Neural cell (in vitro differentiated cells): ENCODE data around the gene PLXNA2. TPM values are rescaled to one million over a fixed set of nuclear protein-coding genes. Genes with fewer than 3 reads are reported as not detected.
A peak's percentile ranks its signal among the peaks of the same experiment; 100 is the strongest.

ENCODE experiments used
- H2AFZ ChIP-seq: fragments of 200-600, 300-800 bp; sonication (generic), shearing (Covaris generic); 2 replicates; pipeline ENCODE4 v1.6.0; 2014; ENCODE audit warnings: low read depth, mild to moderate bottlenecking, antibody characterized with exemption, low read length, moderate library complexity
- H3F3A ChIP-seq: fragments of 200-600 bp; shearing (Covaris generic); 2 replicates; pipeline ENCODE4 v1.6.1; 2016; ENCODE audit warnings: mild to moderate bottlenecking, moderate library complexity, mixed read lengths, antibody characterized with exemption, low read length; ENCODE audit not compliant: insufficient read depth, poor library complexity, severe bottlenecking
- H3K27ac ChIP-seq: fragments of 200-600, 300-800 bp; sonication (generic), shearing (Covaris generic); 2 replicates; pipeline ENCODE4 v1.5.1; 2014; ENCODE audit warnings: mild to moderate bottlenecking, low read length, moderate library complexity
- H3K27me3 ChIP-seq: fragments of 300-800, 200-600 bp; sonication (generic), shearing (Covaris generic); 2 replicates; pipeline ENCODE4 v1.6.0; 2014; ENCODE audit warnings: mild to moderate bottlenecking, low read depth, low read length, moderate library complexity; ENCODE audit not compliant: insufficient read depth
- H3K36me3 ChIP-seq: fragments of 300-800, 200-600 bp; sonication (generic), shearing (Covaris generic); 2 replicates; pipeline ENCODE4 v1.5.1; 2014; ENCODE audit warnings: mild to moderate bottlenecking, antibody characterized with exemption, low read length, moderate library complexity; ENCODE audit not compliant: insufficient read depth
- H3K4me2 ChIP-seq: fragments of 300-800, 200-600 bp; sonication (generic), shearing (Covaris generic); 2 replicates; pipeline ENCODE4 v1.6.0; 2014; ENCODE audit warnings: mild to moderate bottlenecking, low read length
- H3K4me3 ChIP-seq: fragments of 300-800, 200-600 bp; sonication (generic), shearing (Covaris generic); 2 replicates; pipeline ENCODE4 v1.5.1; 2014; ENCODE audit warnings: mild to moderate bottlenecking, low read length, moderate library complexity
- H3K79me2 ChIP-seq: fragments of 200-600 bp; shearing (Covaris generic); replicated peaks from 2 replicates; pipeline ENCODE4 v1.6.0; 2014; ENCODE audit warnings: mild to moderate bottlenecking, low read length, moderate library complexity; ENCODE audit not compliant: insufficient read depth
- H3K9ac ChIP-seq: fragments of 300-800, 200-600 bp; sonication (generic), shearing (Covaris generic); 2 replicates; pipeline ENCODE4 v1.6.1; 2016; ENCODE audit warnings: mild to moderate bottlenecking, low read length, mixed read lengths
- H3K9me2 ChIP-seq: fragments of 200-600 bp; shearing (Covaris generic); 2 replicates; pipeline ENCODE4 v1.6.1; 2016; ENCODE audit warnings: mild to moderate bottlenecking, low read length, mixed read lengths; ENCODE audit not compliant: insufficient read depth
- H3K9me3 ChIP-seq: fragments of 200-600, 300-800 bp; sonication (generic), shearing (Covaris generic); 2 replicates; pipeline ENCODE4 v1.6.1; 2016; ENCODE audit warnings: mild to moderate bottlenecking, mixed run types, low read length, moderate library complexity, mixed read lengths
- H4K20me1 ChIP-seq: fragments of 200-600 bp; shearing (Covaris generic); 2 replicates; pipeline ENCODE4 v1.6.1; 2016; ENCODE audit warnings: mild to moderate bottlenecking, mixed run types; ENCODE audit not compliant: insufficient read depth
- EP300 ChIP-seq: fragments of 450-650 bp; conservative IDR thresholded peaks from 2 replicates; pipeline ENCODE4 v1.6.1; 2014; ENCODE audit warnings: antibody characterized with exemption, mild to moderate bottlenecking, moderate library complexity; ENCODE audit not compliant: poor library complexity, severe bottlenecking
- EZH2 ChIP-seq: fragments of 200-600, 300-800 bp; shearing (Covaris generic), sonication (generic); IDR thresholded peaks from 2 replicates; pipeline ENCODE4 v1.6.1; 2014; ENCODE audit warnings: antibody characterized with exemption, low read length, borderline replicate concordance, mild to moderate bottlenecking; ENCODE audit not compliant: insufficient read depth, poor library complexity, severe bottlenecking
- MXI1 ChIP-seq: fragments of 450-650 bp; conservative IDR thresholded peaks from 2 replicates; pipeline ENCODE4 v1.6.1; 2014; ENCODE audit warnings: antibody characterized with exemption, mild to moderate bottlenecking; ENCODE audit not compliant: poor library complexity, severe bottlenecking
- POLR2AphosphoS5 ChIP-seq: IDR thresholded peaks from 2 replicates; pipeline ENCODE4 v1.6.1; 2012
- RAD21 ChIP-seq: fragments of 450-650 bp; conservative IDR thresholded peaks from 2 replicates; pipeline ENCODE4 v1.6.1; 2014; ENCODE audit warnings: antibody characterized with exemption, mild to moderate bottlenecking, moderate library complexity
- REST ChIP-seq: IDR thresholded peaks from 2 replicates; pipeline ENCODE4 v1.6.1; 2012; ENCODE audit warnings: borderline replicate concordance
- SMC3 ChIP-seq: fragments of 450-650 bp; conservative IDR thresholded peaks from 2 replicates; pipeline ENCODE4 v1.6.1; 2014; ENCODE audit warnings: antibody characterized with exemption, mild to moderate bottlenecking, moderate library complexity; ENCODE audit not compliant: poor library complexity
- TAF1 ChIP-seq: IDR thresholded peaks from 2 replicates; pipeline ENCODE4 v1.6.1; 2012; ENCODE audit warnings: low read depth
- polyA plus RNA-seq: library from polyadenylated mRNA; depleted of rRNA; stranded (reverse); fragments of >200 nt; gene quantifications from 2 replicates; pipeline ENCODE4 v1.2.3, GENCODE V29; 2014
- TF ChIP-seq, protein P1 (sequence below): fragments of 450-650 bp; IDR thresholded peaks from 2 replicates; pipeline ENCODE4 v1.5.1; 2014; ENCODE audit warnings: antibody characterized with exemption, mild to moderate bottlenecking, moderate library complexity; ENCODE audit not compliant: poor library complexity, severe bottlenecking

PLXNA2 gene
- polyA plus RNA-seq, 1 donor from 2014 or later, result 30.6 TPM

GRCh38 chr1:208233978-208234377 lies 10.2 kb downstream of the PLXNA2 start:
- no peaks in the 10 kb centered on the region for H3K9me2 ChIP-seq
- H3F3A ChIP-seq, result no peaks in the 10 kb centered on the region
- peaks cover 96% of the 10 kb centered on the region for H3K79me2 ChIP-seq
- peaks cover 23% of the 10 kb centered on the region for H4K20me1 ChIP-seq
- H3K4me3 ChIP-seq, result peak overlapping the region; percentile 49
- H3K9ac ChIP-seq, result peak overlapping the region; percentile 36
- H3K4me2 ChIP-seq, result no peak overlapping the region
- peaks cover 5% of the 10 kb centered on the region for H3K36me3 ChIP-seq
- no peaks in the 10 kb centered on the region for H3K27me3 ChIP-seq
- H3K9me3 ChIP-seq, result no peaks in the 10 kb centered on the region
- TF ChIP-seq MXI1 (no peak), EZH2 (no peak), SMC3 (no peak), REST (no peak), RAD21 (no peak), EP300 (no peak), POLR2AphosphoS5 (no peak), TAF1 (no peak)
- TF ChIP-seq, protein P1, sequence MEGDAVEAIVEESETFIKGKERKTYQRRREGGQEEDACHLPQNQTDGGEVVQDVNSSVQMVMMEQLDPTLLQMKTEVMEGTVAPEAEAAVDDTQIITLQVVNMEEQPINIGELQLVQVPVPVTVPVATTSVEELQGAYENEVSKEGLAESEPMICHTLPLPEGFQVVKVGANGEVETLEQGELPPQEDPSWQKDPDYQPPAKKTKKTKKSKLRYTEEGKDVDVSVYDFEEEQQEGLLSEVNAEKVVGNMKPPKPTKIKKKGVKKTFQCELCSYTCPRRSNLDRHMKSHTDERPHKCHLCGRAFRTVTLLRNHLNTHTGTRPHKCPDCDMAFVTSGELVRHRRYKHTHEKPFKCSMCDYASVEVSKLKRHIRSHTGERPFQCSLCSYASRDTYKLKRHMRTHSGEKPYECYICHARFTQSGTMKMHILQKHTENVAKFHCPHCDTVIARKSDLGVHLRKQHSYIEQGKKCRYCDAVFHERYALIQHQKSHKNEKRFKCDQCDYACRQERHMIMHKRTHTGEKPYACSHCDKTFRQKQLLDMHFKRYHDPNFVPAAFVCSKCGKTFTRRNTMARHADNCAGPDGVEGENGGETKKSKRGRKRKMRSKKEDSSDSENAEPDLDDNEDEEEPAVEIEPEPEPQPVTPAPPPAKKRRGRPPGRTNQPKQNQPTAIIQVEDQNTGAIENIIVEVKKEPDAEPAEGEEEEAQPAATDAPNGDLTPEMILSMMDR, result no peak
- peak overlapping the region; percentile 53 for H3K27ac ChIP-seq
- H2AFZ ChIP-seq, result no peak overlapping the region

- H3K79me2 ChIP-seq, result peaks cover 96% of the 10 kb centered on the region
- no peaks in the 10 kb centered on the region for H3K9me2 ChIP-seq
- peak overlapping the region; percentile 53 for H3K27ac ChIP-seq
- H3K9me3 ChIP-seq, result no peaks in the 10 kb centered on the region
- no peak overlapping the region for H3K4me2 ChIP-seq
- H2AFZ ChIP-seq, result no peak overlapping the region
- peaks cover 20% of the 10 kb centered on the region for H4K20me1 ChIP-seq
- peaks cover 5% of the 10 kb centered on the region for H3K36me3 ChIP-seq
- no peaks in the 10 kb centered on the region for H3K27me3 ChIP-seq
- H3F3A ChIP-seq, result no peaks in the 10 kb centered on the region
- peak overlapping the region; percentile 49 for H3K4me3 ChIP-seq
- H3K9ac ChIP-seq, result peak overlapping the region; percentile 36
- TF ChIP-seq, protein P1, result no peak
- TF ChIP-seq EP300 (no peak), EZH2 (no peak), POLR2AphosphoS5 (no peak), MXI1 (no peak), REST (no peak), SMC3 (no peak), RAD21 (no peak), TAF1 (no peak)
These were observed 10.6 kb downstream of the PLXNA2 start for GRCh38 chr1:208233546-208233945.
